ENCODE data around the gene NFIA.
A peak's percentile ranks its signal among the peaks of the same experiment; 100 is the strongest.

Gene NFIA

GRCh38 chr1:61450872-61451571 is 368.7 kb downstream of the NFIA start:
- Histone ChIP-seq H3K4me1 (ENCODE audit: insufficient read depth, poor library complexity, severe bottlenecking) (peaks cover 39% of the 10 kb centered on the region), H3K36me3 (ENCODE audit: low read depth) (peaks cover 10% of the 10 kb centered on the region; the same call in 1 of the 2 replicates), H3K9me3 (ENCODE audit: severe bottlenecking) (no peaks in the 10 kb centered on the region), H3K4me3 (ENCODE audit: severe bottlenecking) (no peak overlapping the region), H3K27ac (ENCODE audit: poor library complexity, severe bottlenecking) (peak overlapping the region; percentile 77), H3K27me3 (ENCODE audit: insufficient read depth, poor library complexity, severe bottlenecking) (no peaks in the 10 kb centered on the region)
- ATAC-seq (ENCODE audit: low read depth) (no peak), DNase-seq (ENCODE audit: low spot score) (no peak)
- TF ChIP-seq, protein P1, sequence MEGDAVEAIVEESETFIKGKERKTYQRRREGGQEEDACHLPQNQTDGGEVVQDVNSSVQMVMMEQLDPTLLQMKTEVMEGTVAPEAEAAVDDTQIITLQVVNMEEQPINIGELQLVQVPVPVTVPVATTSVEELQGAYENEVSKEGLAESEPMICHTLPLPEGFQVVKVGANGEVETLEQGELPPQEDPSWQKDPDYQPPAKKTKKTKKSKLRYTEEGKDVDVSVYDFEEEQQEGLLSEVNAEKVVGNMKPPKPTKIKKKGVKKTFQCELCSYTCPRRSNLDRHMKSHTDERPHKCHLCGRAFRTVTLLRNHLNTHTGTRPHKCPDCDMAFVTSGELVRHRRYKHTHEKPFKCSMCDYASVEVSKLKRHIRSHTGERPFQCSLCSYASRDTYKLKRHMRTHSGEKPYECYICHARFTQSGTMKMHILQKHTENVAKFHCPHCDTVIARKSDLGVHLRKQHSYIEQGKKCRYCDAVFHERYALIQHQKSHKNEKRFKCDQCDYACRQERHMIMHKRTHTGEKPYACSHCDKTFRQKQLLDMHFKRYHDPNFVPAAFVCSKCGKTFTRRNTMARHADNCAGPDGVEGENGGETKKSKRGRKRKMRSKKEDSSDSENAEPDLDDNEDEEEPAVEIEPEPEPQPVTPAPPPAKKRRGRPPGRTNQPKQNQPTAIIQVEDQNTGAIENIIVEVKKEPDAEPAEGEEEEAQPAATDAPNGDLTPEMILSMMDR (IDR thresholded peaks at IDR 0.05; ENCODE audit: poor library complexity, severe bottlenecking): no peak

DNA sequence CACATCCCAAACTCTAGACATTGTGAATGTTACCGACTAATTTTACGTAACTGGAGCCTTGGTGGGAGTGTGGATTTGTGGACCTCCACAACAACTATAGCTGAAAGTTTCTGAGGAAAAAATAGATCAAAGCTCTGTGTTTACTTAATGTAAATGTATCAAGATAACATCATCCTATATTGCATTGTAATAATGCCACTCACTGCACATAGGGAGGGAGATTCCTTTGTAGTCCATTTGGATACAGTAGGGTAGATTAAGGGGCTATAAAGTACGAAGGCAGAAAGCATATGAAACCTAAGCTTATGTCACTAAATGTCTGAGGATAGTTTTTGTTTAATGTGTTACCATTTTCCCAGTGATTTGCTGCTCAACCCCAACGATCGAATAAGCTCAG is 369.2 kb downstream of the NFIA start:
- Histone ChIP-seq H3K9me3 (ENCODE audit: severe bottlenecking) (no peaks in the 10 kb centered on the region), H3K36me3 (ENCODE audit: low read depth) (peaks cover 14% of the 10 kb centered on the region; the same call in 1 of the 2 replicates), H3K27me3 (ENCODE audit: insufficient read depth, poor library complexity, severe bottlenecking) (no peaks in the 10 kb centered on the region), H3K4me3 (ENCODE audit: severe bottlenecking) (no peak overlapping the region), H3K27ac (ENCODE audit: poor library complexity, severe bottlenecking) (peak overlapping the region; percentile 77), H3K4me1 (ENCODE audit: insufficient read depth, poor library complexity, severe bottlenecking) (peaks cover 39% of the 10 kb centered on the region)
- no peak for DNase-seq (ENCODE audit: low spot score)
- TF ChIP-seq, protein P1 (IDR thresholded peaks at IDR 0.05; ENCODE audit: poor library complexity, severe bottlenecking): no peak
- no peak for ATAC-seq (ENCODE audit: low read depth)

DNA sequence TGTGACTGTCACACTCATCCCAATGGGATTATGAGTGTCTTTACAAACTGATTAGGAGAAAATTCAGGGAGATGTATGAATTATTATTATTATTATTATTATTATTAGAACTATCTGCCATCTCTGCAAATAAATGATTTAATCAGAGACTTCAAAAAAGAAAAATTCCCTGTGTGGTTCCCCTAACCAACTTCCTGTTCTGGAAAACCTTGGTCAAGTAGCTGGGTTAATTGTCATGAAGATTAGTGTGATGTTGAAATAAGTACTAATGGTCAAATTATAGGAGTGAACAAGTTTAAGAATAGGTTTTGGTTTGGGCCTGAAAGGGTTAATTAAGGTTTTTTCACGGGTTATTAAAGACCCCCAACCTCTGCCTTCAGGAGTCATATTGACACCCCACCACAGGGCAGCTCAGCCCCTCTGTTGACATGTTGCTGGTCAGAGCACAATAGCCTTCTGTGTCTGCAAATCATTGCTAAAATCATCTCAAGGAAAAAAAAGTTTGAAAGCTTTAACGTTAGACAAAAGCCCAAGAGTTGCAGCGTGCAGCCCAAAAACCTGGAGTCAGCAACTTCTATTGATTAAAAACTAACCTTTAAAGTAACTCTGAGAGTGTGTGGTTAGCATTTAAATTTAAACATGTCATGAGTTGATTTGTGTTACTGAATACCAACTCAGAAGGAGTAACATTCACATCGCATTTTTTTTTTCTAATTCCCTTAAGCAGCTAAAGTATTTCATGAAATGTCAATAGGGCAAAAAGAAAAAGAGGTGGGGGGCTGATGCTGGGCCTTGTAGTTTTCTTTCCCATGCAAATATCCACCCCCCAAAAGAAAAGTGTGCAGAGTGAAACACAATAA is 370.0 kb downstream of the NFIA start:
- DNase-seq (ENCODE audit: low spot score) (no peak), ATAC-seq (ENCODE audit: low read depth) (no peak)
- H3K4me1 ChIP-seq (ENCODE audit: insufficient read depth, poor library complexity, severe bottlenecking): peaks cover 39% of the 10 kb centered on the region
- H3K36me3 ChIP-seq (ENCODE audit: low read depth): peaks cover 14% of the 10 kb centered on the region; the same call in 1 of the 2 replicates
- no peaks in the 10 kb centered on the region for H3K27me3 ChIP-seq (ENCODE audit: insufficient read depth, poor library complexity, severe bottlenecking)
- peak overlapping the region; percentile 77 for H3K27ac ChIP-seq (ENCODE audit: poor library complexity, severe bottlenecking)
- no peak overlapping the region for H3K4me3 ChIP-seq (ENCODE audit: severe bottlenecking)
- TF ChIP-seq, protein P1 (IDR thresholded peaks at IDR 0.05; ENCODE audit: poor library complexity, severe bottlenecking): no peak
- no peaks in the 10 kb centered on the region for H3K9me3 ChIP-seq (ENCODE audit: severe bottlenecking)

- ATAC-seq (ENCODE audit: low read depth) (peak; percentile 90), DNase-seq (ENCODE audit: low spot score) (peak; percentile 80)
- peaks cover 39% of the 10 kb centered on the region for H3K4me1 ChIP-seq (ENCODE audit: insufficient read depth, poor library complexity, severe bottlenecking)
- peaks cover 14% of the 10 kb centered on the region; the same call in 1 of the 2 replicates for H3K36me3 ChIP-seq (ENCODE audit: low read depth)
- TF ChIP-seq, protein P1 (IDR thresholded peaks at IDR 0.05; ENCODE audit: poor library complexity, severe bottlenecking): peak; percentile 92
- no peaks in the 10 kb centered on the region for H3K9me3 ChIP-seq (ENCODE audit: severe bottlenecking)
- H3K4me3 ChIP-seq (ENCODE audit: severe bottlenecking): no peak overlapping the region
- H3K27me3 ChIP-seq (ENCODE audit: insufficient read depth, poor library complexity, severe bottlenecking): no peaks in the 10 kb centered on the region
- H3K27ac ChIP-seq (ENCODE audit: poor library complexity, severe bottlenecking): peak overlapping the region; percentile 77
Measured at GRCh38 chr1:61453111-61453961, 371.0 kb downstream of the NFIA start.

Measured in RWPE2 (cell line).